Midbrain (tissue), 1 donor: ENCODE data around the gene TAF5L.
"Not testable (repeated sequence)": the region's sequence is repeated elsewhere in the genome, so short reads cannot be mapped to it uniquely, and the experiment has no call there.

Experiments
- DNase-seq: peaks from one replicate; lab custom pipeline; 2025; lab: John Stamatoyannopoulos, UW

TAF5L gene

GRCh38 chr1:229603371-229604005, 22.4 kb downstream of the TAF5L start:
- no peak for DNase-seq

GRCh38 chr1:229600229-229600628, 25.7 kb downstream of the TAF5L start:
- no peak for DNase-seq

DNA sequence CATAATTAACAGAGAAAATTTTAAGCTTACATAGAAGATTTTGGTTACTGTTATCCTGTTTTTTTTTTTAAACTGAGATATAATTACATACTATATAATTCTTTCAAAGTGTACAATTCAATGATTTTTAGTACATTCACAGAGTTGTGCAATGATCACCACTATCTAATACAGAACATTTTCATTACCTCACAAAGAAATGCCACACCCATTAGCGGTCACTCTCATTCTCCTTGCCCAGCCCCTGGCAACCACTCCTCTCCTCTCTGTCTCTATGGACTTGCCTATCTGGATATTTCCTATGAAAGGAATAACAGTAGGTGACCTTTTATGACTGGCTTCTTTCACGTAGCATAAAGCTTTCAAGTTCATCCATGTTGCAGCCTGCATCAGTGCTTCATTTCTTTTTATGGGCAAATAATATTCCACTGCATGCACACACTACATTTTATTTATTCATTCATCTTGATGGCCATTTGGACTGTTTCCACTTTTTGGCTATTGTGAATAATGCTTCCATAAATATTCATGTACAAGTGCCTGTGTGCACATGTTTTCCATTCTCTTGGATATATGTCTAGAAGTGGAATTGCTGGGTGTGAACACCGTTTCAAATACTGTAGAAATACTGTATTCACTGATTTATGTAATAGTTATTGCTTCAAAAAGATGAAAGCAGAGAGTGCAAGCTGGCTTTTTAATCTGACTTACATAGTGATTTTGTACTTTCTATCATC, 26.5 kb downstream of the TAF5L start:
- DNase-seq: no peak

DNA sequence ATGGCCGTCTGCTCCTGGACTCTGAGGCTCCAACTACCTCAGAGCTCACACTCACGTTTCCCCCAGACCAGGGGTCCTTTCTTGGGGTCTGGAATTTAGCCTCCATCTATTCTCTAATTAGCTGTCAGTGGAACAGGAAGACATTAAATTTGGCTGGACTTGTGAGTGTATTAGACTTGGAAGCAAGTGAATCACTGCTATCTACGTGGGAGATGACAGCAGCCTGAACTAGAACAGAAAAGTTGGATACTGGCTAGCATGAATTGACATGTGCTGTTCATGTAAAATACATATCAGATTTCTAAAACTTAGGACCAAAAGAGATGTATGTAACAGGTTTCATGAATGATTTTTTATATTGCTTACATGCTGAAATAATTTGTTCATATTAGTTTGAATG, 28.0 kb downstream of the TAF5L start:
- DNase-seq: no peak

DNA sequence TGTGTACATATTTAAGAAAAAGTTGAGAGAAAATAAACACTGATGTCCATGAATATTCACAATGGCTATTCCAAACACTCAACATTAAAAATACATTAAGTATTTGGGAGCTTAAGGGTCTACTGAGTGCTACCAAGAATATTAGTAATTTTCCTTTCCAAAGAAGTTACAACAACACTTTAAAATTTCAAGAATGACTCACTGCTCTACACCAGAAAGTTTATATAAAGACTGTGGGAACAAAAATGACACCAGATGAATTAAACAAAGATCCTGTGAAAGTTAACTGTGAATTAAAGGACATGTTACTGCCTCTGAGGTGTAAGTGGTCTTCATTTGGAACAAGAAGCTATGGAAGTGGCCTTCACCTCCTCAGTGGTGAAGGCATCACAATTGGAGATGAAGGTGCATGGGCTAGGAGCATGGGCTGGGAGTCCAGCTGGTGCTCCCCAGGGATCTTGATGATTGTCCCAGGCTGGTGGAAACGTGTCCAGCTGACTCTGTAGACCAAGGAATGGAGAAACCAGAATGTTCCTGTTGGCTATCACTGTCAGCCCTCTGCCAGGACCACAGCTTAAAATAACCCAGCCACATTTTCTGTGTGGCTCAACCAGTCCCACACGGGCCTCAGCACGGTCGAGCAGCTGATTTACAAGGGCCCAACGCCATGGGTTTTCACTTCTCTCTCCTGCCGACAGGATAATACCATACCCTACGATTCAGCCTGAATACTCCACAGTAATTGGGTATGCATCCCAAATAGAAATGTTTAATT, 28.8 kb downstream of the TAF5L start:
- no peak for DNase-seq

- DNase-seq: not testable (repeated sequence)
Measured at GRCh38 chr1:229595876-229596275, 30.0 kb downstream of the TAF5L start.

DNA sequence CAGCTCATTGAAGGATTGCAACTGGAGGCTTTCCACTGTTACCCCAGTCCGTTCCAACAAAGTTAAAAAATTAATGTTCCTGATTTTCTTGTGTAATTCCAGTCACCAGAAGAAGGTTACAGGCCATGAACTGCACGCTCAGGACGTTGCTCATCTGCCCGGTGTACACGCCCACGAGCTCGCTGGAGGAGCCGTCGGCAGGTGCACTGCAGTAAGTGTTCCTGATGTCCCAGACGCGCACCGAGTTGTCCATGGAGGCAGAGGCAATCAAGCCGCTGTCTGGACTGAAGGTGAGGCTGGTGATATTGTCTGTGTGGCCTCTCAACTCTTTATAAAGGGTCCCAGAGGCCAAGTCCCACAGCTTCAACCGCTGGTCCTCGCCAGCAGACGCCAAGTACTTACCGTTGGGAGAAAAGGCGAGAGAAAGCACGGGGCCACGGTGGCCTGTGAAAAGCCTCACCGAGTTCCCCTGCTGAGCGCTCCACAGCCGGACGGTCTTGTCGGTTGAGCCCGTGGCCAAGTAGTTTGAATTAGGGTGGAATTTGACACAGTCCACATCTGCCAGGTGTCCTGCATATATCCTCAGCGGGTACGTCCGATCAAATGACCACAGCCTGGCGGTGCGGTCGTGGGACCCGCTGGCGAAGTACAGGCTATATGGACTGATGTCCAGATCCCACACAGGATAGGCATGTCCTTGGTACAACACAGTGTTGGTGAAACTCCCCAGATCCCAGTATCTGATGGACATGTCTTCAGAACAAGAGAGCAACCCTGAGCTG, 31.5 kb downstream of the TAF5L start:
- DNase-seq: no peak

DNA sequence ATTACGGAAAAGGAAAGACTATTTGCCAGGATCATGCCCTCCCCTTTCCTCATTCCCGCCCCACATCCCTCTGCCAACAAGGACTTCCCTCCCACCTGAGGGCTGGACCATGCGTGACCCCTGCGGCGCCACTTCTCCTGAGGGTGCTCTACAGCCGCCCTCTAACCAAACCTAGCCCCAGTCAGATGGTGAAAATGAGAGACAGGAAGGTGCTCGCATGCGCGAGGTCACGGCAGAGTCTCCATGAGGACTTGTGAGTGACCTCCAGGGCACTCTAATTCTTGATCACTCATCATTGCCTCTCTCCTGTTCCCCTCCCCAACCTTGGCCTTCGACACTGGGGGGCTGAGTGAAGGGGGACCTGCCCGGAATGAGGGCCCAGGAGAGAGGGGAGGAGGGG, 32.1 kb downstream of the TAF5L start:
- no peak for DNase-seq

DNA sequence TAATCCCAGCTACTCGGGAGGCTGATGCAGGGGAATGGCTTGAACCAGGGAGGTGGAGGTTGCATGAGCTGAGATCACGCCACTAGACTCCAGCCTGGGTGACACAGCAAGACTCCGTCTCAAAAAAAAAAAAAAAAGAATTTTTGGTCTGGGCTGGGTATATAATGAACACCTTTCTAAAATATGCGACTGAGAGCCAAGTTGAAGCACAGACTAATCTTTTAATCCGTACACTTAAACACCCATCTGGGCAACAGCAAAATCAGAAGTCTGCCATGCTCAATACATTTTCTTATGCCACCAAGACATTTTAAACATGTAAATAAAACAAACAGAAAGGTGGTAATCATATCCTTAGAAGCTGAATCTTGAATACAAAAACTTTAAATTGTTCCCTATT, 35.8 kb downstream of the TAF5L start:
- no peak for DNase-seq

DNA sequence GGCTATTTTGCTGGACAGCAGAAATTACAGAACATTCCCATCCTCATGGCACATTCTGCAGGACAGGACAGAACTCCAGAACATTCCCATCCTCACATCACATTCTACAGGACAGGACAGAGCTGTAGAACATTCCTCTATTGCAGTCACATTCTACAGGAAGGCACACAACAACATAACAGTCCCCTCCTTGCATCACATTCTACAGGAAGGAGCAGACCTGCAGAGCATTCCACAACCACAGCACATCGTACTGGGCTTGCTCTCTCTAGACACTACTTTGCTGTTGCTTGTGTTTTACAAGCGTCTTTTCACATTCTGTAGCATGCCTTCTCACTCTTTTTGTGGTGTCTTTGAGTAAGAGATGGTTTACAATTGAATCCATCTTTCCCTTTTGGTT, 40.6 kb downstream of the TAF5L start:
- no peak for DNase-seq

- no peak for DNase-seq
Measured at GRCh38 chr1:229582715-229583114, 43.2 kb downstream of the TAF5L start.

- peak; percentile 18 for DNase-seq
Measured at GRCh38 chr1:229582011-229582694, 43.8 kb downstream of the TAF5L start.

DNA sequence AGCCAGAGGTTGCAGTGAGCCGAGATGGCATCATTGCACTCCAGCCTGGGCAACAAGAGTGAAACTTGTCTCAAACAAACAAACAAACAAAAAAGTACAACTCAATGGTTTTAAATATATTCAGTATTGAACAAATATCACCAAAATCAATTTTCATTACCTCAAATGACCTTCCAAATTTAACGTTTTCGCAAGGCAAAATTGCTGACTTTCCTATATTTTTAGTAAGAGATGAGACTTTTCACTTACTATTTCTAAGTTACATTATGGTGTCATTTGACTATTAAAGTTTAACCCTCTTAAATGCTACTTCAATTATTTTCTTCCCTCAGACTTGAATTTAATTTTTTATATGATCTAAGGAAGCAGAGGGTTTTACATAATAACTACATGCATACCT, 44.4 kb downstream of the TAF5L start:
- DNase-seq: no peak

DNA sequence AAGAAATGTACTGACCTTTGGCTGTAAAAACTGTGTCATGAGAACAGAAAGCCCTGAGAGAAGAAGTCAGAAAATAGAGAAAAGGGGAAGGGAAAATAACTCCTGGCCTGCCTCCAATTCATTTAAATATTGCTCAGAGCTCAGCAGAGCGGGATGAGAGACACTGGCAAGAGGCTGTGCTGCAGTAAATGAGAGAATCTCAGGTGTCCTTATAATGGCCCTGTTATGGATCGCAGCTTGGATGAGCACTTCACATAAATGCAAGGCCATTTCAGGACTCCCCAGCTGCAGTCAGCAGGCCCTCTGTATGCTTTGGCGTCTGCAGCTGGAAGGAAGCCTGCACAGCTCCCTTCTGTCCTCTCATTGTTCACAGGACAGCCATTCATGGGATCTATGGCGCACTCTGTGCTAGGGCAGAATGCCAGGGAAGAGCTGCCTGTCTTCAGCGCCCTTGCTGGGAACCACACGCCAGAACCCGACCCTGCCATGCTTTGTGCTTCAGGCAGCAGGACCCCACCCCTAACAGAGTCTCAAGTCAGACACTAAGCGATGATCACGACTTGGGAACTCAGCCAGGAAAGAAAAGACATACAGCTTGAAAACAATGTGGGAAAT, 46.8 kb downstream of the TAF5L start:
- DNase-seq: peak; percentile 87

GRCh38 chr1:229578168-229579058, 47.5 kb downstream of the TAF5L start:
- DNase-seq: no peak

DNA sequence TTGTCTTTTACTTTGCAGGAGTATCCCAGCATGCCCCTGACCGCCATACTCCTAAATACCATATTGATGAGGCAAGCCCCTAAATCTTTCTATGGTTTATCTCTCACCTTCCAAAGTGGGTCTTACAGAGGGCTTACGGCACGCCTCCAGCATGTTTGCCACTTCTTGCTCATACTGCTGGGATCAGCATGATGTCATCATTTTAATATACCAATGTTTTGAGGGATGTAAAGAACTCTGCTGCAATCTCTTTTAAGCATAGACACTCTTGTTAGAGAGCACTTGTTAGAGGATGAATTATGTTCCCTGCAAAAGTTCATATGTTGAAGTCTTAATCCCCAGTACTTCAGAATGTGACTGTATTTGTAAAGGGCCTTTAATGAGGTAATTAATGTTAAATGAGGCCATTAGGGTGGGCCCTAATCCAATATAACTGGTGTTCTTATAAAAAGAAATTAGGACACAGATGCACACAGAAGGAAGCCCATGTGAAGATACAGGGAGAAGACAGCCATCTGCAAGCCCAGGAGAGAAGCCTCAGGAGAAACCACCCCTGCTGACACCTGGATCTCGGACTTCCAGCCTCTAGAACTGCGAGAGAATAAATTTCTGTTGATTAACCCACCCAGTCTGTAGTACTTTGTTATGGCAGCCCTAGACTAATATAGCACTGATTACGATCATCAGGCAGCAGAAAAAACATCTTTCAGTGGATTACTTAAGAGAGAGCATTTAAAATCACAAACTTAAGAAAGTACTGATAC, 51.1 kb downstream of the TAF5L start:
- DNase-seq: no peak

- DNase-seq: no peak
Measured at GRCh38 chr1:229572286-229572685, 53.6 kb downstream of the TAF5L start.

DNA sequence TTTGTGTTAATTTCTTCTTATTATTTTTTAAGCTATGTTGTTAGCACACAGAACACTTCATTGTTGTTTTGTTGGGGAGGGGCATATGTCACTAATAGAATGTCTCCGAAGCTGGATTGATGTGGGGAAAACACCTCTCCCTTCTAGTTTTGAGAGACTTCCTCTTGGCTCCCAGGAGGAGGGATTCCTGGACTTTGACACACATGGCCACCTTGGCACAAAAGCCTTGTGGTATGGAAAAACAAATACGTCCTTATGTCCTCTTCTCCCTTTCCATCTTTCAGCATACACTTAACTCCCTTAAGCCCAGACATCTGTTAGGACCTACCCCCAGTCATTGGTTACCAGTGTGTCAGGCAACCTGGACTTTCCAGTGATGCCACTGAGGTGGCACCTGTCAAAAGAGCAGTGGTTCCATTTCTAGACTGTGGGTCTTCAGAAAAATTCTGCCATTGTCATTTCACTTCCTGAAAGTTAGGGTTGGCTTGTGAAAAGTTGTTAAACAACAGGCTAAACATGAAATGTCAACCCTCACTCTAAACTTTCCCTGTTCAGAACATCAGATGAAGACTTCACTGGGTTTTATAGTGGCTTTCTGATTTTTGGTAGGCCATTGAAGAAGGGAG, 54.9 kb downstream of the TAF5L start:
- DNase-seq: no peak

DNA sequence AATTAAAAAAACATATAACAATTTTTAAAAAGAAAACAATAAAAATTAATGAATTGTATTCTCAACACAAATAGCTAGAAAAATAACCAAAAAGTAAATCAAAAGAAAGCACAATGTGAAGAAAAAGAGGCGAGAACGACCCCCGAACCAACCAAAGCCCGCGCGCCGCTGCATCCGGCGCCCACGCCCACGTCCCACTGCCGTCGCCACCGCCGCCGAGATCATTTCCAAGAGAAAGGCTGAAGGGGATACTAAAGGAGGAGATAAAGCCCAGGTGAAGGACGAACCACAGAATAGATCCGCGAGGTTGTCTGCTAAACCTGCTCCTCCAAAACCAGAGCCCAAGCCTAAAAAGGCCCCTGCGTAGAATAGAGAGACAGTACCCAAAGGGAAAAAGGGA, 55.6 kb downstream of the TAF5L start:
- DNase-seq: no peak
